Activated CD8-positive, alpha-beta memory T cell treated with anti-CD3 and anti-CD28 coated beads, Interleukin-2, amount 50 U/mL, for 4 hours (primary cell): Measurements from ENCODE around the gene RAF1.
"Not testable (repeated sequence)": the region's sequence is repeated elsewhere in the genome, so short reads cannot be mapped to it uniquely, and the experiment has no call there.

Experiments used
- DNase-seq: peaks from one replicate; pipeline ENCODE4 v3.0.0-alpha.2; 2020

Gene RAF1

GRCh38 chr3:12675115-12675810, 11.3 kb upstream of the RAF1 start:
- no peak for DNase-seq

- not testable (repeated sequence) for DNase-seq
Observed at GRCh38 chr3:12673956-12674736, 10.2 kb upstream of the RAF1 start.

DNA sequence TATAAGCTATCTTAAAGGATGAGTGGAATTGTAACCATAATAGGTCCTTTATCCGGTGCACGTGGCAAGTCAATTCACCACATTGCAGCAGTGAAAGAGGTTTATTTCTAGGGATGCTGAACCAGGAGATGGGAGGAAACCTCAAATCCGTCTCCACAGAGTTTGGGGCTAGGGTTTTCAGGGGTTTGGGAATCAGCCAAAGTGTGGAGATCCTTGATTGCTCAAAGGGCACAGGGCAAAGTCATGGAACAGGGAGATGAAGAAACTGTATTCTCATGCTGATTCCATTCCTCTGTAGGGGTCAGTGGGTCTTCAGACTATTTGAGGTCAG, 7.2 kb upstream of the RAF1 start:
- no peak for DNase-seq

GRCh38 chr3:12670365-12671119, 6.6 kb upstream of the RAF1 start:
- no peak for DNase-seq

- peak; percentile 21 for DNase-seq
Observed at GRCh38 chr3:12663401-12663935, 449 bp downstream of the RAF1 start.

GRCh38 chr3:12662593-12663400, 1.1 kb downstream of the RAF1 start:
- peak; percentile 27 for DNase-seq

- no peak for DNase-seq
Observed at GRCh38 chr3:12661926-12662592, 1.9 kb downstream of the RAF1 start.

GRCh38 chr3:12661375-12661774, 2.5 kb downstream of the RAF1 start:
- DNase-seq: not testable (repeated sequence)

GRCh38 chr3:12660196-12660595, 3.7 kb downstream of the RAF1 start:
- no peak for DNase-seq

DNA sequence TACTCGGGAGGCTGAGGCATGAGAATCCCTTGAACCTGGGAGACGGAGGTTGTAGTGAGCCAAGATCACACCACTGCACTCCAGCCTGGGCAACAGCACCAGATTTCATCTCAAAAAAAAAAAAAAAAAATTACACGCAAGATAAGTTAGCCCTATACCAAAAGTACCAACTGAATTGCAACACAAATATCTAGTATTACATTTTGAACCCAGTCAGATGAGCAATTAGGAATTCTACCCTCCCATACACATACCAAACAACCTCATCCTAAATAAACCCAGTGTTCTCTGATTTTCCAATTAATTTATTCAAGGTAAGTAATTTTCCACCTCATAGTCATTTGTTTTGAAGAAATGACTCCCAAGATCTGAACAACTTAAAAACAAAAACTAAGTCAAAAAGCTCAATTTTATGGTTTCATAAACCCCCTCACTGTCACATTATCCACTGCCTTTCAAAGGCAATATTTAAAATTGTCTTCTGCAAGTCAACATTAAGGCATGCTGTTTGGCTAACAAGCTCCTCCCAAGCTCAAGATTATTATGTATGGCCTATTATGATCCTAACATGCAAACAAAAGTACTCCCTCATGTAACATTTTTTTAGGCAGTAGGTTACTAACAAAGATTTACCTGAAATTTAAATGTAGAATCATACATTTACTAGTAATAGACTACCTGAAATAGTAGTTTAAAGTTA, 4.5 kb downstream of the RAF1 start:
- DNase-seq: no peak

DNA sequence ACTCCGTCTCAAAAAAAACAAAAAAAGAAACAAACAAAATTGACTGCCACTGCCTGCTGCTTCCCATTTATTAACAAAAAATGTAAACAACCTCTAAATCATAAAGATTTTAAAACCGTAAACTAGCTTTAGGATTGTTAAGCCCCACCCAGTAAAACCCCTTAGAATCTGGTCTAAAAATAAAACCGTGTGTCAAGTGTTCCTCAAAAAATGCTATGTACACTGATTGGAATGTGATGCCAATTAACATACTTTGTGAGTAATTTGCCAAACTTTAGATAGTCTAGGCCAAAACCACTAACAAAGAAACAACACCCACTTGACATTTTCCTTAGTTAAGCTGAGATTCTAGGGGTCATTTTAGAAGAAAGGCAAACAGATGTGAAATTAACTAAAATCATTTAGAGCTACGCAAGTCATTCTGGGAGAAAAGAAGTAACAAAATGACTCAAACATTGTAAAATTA, 5.3 kb downstream of the RAF1 start:
- DNase-seq: no peak

DNA sequence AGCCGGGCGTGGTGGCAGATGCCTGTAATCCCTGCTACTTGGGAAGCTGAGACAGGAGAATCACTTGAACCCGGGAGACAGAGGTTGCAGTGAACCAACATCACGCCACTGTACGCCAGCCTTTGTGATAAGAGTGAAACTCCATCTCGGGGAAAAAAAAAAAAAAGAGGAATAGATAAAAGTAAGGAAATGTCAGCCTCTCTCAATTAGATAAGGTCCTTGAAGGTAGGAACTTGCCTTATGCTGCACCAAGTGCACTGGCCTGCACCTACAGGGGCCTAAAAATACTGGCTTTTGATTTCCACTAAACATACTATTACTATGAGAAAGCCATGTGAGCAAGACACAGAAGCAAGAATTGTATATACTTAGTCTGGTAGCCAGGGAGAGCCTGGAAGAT, 7.1 kb downstream of the RAF1 start:
- no peak for DNase-seq

GRCh38 chr3:12656193-12656592, 7.7 kb downstream of the RAF1 start:
- no peak for DNase-seq

- no peak for DNase-seq
Observed at GRCh38 chr3:12655701-12656100, 8.2 kb downstream of the RAF1 start.

GRCh38 chr3:12653747-12654146, 10.2 kb downstream of the RAF1 start:
- DNase-seq: no peak

- no peak for DNase-seq
Observed at GRCh38 chr3:12648384-12648959, 15.4 kb downstream of the RAF1 start.

DNA sequence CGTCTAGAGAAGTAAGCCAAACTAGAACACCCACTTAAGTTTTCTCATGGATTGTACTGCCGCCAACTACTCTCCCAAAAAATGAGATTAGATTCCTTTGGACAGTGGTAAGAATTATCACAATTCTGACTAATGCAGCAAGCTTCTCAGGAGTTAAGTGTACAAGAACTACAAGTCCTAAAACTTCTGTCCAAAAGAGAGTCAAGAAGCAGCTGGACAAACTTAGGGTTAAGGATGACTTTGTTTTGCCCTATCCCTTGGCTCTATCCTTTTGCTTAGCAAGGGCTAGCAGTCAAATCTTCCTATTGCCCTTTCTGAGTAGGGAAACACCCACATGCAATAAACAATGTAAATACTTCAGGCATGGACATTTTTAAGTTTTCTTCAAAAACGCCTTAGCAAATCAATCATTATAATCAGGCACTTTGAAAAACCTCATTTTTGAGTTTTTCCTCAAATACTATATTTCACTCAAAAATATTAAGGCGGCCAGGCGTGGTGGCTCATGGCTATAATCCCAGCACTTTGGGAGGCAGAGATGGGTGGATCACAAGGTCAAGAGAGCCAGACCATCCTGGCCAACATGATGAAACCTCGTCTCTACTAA, 19.5 kb downstream of the RAF1 start:
- no peak for DNase-seq

GRCh38 chr3:12643724-12644123, 20.2 kb downstream of the RAF1 start:
- no peak for DNase-seq

DNA sequence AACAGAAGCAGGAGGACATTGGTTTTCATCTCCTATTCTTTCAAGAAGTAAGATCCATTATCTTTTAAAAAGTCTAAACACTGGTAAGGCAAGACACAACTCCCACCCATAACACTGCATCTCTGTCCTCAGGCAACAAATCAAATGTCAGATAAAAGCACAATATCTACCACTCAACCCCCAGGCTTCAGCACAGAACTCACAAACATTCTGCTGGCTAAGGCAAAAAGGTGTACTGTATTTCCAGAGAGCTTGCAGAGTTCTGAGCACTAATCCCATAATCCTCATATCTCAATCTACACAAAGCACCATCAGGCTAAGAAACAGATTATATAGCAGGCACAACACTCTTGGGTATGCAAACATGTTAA, 20.9 kb downstream of the RAF1 start:
- DNase-seq: no peak

DNA sequence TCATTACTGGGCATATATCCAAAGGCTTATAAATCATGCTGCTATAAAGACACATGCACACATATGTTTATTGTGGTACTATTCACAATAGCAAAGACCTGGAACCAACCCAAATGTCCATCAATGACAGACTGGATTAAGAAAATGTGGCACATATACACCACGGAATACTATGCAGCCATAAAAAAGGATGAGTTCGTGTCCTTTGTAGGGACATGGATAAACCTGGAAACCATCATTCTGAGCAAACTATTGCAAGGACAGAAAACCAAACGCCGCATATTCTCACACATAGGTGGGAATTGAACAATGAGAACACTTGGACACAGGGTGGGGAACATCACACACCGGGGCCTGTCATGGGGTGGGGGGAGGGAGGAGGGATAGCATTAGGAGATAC, 23.1 kb downstream of the RAF1 start:
- DNase-seq: not testable (repeated sequence)

GRCh38 chr3:12638105-12638504, 25.8 kb downstream of the RAF1 start:
- no peak for DNase-seq
